ENCODE results near the gene PRKAG2. TPM values are rescaled to one million over a fixed set of nuclear protein-coding genes. Genes with fewer than 3 reads are reported as not detected.

Gene PRKAG2
- total and polyA plus RNA-seq, 8 donors, result 7.4 to 16.7 (median 9.2) TPM

DNA sequence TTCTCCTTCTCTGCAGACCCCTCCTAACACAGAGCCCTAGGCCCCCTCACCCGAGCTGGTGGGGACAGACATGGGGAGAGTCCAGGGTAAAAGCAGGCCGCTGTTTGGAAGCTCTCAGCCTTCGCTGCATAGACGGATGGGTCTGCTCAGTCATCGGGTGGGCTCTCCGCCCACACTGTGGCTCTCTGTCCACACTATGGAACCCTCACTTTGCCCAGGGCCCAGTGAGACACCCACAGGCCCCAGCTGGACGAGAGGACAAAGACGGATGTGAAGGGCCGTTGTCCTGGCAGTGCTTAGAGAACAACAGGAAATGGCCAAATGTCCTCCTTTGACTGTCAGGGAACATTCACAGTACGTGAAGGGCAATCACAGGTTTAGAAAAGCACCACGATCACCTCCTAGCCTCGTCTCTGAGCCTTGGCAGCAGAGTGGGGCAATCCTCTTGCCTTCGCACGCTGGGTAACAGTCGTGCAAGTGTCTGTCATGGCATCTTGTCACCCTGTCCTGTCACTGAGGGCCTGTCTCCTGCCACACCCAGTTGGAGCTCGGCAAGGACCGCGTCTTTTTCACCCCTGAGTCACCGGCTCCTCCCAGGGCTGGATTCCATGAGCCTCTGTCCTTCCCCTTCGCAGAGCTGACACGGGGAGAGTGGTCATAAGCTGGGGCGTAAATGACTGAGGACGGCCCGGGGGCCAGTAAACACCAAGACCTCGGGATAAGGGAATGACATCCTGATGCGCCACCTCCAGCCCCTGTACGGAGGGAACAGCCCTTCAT is 80.6 kb downstream of the PRKAG2 start:
- peak in 1 of 6 donors; percentile 45 for DNase-seq
- Histone ChIP-seq H3K4me1 (peaks cover 3 to 11% (median 8%) of the 10 kb centered on the region in 3 donors), H3K4me3 (no peak overlapping the region), H3K27me3 (no peaks in the 10 kb centered on the region), H3K27ac (no peak overlapping the region), H3K36me3 (no peaks in the 10 kb centered on the region), H3K9me3 (no peaks in the 10 kb centered on the region)
- TF ChIP-seq, protein P1, sequence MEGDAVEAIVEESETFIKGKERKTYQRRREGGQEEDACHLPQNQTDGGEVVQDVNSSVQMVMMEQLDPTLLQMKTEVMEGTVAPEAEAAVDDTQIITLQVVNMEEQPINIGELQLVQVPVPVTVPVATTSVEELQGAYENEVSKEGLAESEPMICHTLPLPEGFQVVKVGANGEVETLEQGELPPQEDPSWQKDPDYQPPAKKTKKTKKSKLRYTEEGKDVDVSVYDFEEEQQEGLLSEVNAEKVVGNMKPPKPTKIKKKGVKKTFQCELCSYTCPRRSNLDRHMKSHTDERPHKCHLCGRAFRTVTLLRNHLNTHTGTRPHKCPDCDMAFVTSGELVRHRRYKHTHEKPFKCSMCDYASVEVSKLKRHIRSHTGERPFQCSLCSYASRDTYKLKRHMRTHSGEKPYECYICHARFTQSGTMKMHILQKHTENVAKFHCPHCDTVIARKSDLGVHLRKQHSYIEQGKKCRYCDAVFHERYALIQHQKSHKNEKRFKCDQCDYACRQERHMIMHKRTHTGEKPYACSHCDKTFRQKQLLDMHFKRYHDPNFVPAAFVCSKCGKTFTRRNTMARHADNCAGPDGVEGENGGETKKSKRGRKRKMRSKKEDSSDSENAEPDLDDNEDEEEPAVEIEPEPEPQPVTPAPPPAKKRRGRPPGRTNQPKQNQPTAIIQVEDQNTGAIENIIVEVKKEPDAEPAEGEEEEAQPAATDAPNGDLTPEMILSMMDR (IDR thresholded peaks at IDR 0.05), result no peak
- FAIRE-seq, result no peak
- 87 to 90% methylated on average over 27 of the region's 27 CpGs for WGBS, 2 donors
- intact Hi-C loops (cut with DNase I), result no loop called here
- ATAC-seq, result peak in 3 of 4 donors; percentile 6 to 40 (median 26)

DNA sequence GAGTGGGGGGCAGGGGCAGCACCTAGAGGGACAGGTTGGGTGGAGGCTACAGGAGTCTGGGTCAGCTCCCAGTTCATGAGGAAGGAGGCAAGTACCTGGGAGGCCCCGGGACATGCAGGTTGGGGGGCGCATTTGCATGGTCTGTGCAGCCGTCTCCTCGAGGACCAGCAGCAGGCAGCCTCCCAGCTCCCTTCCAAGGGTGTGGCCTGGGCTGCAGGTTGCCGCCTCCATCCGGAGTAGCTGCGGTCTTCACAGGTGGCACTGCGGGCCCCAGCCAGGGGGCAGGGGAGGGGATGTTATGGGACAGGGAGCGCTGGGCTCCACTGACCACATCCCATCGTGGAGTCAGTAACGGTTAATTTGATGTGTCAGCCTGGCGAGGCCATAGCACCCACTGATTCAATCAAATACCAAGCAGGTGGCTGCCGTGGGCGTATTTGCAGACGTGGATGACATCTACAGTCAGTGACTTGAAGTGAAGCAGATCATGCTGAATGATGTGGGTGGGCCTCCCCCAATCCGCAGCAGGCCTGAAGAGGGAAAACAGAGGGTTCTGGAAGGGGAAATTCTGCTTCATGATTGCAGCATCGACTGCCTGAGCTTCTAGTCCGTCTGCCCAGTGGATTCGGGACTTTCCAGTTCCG is 81.6 kb downstream of the PRKAG2 start:
- ATAC-seq, result no peak
- Histone ChIP-seq H3K4me1 (peaks cover 3 to 11% (median 8%) of the 10 kb centered on the region in 3 donors), H3K4me3 (no peak overlapping the region), H3K36me3 (no peaks in the 10 kb centered on the region), H3K27me3 (no peaks in the 10 kb centered on the region), H3K27ac (no peak overlapping the region), H3K9me3 (no peaks in the 10 kb centered on the region)
- peak in 1 of 6 donors; percentile 47 for DNase-seq
- intact Hi-C loops (cut with DNase I), result no loop called here
- TF ChIP-seq, protein P1 (IDR thresholded peaks at IDR 0.05), result no peak
- no peak for FAIRE-seq
- 88% methylated on average over 20 of the region's 20 CpGs for WGBS, 2 donors

DNA sequence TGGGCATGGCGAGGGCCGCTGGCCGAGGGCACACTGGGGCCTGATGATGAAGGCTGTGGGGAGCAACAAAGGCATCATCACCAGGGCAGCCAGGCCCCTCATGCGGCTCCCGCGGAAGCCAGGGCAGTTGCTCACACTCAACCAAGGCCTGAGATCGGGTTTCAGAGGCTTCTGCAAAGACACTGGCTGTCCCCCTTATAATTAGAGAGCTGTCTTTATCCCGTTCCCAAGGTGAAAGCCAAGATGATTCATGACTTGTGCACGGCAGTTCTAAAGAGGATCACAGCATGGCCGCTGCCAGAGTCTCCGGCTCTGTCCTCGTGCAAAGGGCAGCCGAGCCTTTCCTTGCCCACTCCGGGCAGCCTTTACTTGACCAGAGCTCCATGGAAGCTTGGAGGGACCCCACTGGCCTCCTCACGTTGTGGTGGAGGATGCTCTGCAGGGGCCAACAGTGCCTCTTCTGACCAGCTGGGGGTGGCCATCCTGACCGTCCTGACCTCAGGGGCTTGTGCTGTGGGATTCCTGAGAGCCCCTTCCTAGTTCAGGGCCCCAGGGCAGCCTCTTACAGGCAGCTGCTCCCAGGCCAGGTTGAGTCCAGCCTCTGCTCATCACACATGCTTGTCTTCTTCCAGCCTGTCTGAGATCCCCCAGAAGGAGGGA is 82.3 kb downstream of the PRKAG2 start:
- intact Hi-C loops (cut with DNase I), result no loop called here
- TF ChIP-seq, protein P1 (IDR thresholded peaks at IDR 0.05), result no peak
- FAIRE-seq, result no peak
- Histone ChIP-seq H3K27me3 (no peaks in the 10 kb centered on the region), H3K4me1 (peaks cover 3 to 11% (median 8%) of the 10 kb centered on the region in 3 donors), H3K27ac (peak overlapping the region in 2 of 4 donors; percentile 4 to 69), H3K4me3 (no peak overlapping the region), H3K9me3 (no peaks in the 10 kb centered on the region), H3K36me3 (no peaks in the 10 kb centered on the region)
- DNase-seq, result peak in 1 of 6 donors; percentile 41
- ATAC-seq, result no peak
- 93 to 94% methylated on average over 16 of the region's 16 CpGs for WGBS, 2 donors

DNA sequence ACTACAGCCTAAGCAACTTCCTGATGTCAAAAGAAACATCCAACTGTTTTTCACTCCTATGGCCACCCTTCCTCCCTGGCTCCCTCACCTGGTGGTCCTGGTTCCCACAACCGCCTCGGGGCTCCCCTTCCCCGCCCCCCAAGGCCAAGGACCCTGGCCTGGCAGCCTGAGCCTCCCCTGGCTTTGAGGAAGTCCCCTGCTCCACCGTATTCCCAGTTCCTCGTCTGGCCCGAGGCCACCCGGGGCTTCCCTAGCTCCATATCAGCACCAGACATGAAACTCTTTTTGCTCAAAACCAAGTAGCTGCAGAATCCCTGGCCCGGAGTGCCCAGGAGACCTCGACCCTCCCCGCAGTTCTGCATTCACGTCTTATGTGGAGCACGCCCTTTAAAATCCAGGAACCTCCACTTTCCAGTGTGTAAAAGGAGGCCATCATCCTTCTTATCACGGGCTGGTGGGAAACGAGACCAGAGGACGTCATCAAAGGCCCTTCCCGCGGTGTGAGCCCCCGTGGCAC is 82.9 kb downstream of the PRKAG2 start:
- ATAC-seq, result peak in 2 of 4 donors; percentile 8 to 22
- Histone ChIP-seq H3K9me3 (no peaks in the 10 kb centered on the region), H3K36me3 (no peaks in the 10 kb centered on the region), H3K27me3 (no peaks in the 10 kb centered on the region), H3K4me3 (no peak overlapping the region), H3K27ac (peak overlapping the region in 3 of 4 donors; percentile 4 to 69 (median 23)), H3K4me1 (peaks cover 3 to 11% (median 8%) of the 10 kb centered on the region in 3 donors)
- WGBS, 2 donors, result 85 to 87% methylated on average over 18 of the region's 18 CpGs
- no peak for FAIRE-seq
- peak in 1 of 6 donors; percentile 54 for DNase-seq
- TF ChIP-seq, protein P1 (IDR thresholded peaks at IDR 0.05), result no peak
- intact Hi-C loops (cut with DNase I), result no loop called here
